C1 segment of cervical spinal cord (tissue), 14 donors: Measurements from ENCODE around the gene PCDH1.
A peak's percentile ranks its signal among the peaks of the same experiment; 100 is the strongest.

Experiments used
- DNase-seq, 14 donors: peaks; one replicate each; lab custom pipeline; 2025; lab: John Stamatoyannopoulos, UW

Gene PCDH1

DNA sequence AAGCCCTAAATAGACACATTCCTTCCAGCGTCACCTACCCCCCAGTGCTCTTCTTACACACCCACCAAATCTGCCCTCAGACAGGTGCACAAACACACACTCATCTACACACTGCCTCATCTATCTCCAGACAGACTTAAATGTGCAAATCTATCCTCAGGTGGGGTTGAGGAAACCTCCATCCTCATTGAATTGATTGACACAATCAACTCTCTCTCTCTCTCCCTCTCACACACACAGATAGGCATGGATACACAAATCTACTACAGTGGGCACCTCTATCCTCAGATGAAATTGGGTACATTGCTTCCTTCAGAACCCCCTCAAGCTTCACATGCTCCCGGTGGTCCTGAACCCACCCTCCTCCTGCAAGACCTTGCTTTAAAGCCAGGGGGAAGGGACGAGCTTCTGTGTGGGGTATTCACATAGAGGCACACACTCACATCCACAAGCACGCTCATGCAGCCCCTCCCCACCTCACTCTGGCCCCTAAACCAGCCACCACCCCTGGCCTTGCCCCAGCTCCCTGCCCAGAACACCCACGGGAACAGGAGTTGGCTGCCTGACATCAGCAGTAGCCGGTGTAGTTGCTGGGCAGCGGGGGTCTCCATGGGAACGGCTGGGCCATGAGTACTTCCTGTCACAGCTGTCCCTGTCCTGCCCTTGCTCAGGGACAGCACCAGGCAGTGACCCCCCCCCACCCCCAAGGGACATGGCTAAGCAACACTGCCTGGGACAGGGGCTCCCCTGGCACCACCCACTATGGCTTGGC, 22.8 kb downstream of the PCDH1 start:
- DNase-seq: peak in 8 of 14 donors; percentile 19 to 79 (median 54)

DNA sequence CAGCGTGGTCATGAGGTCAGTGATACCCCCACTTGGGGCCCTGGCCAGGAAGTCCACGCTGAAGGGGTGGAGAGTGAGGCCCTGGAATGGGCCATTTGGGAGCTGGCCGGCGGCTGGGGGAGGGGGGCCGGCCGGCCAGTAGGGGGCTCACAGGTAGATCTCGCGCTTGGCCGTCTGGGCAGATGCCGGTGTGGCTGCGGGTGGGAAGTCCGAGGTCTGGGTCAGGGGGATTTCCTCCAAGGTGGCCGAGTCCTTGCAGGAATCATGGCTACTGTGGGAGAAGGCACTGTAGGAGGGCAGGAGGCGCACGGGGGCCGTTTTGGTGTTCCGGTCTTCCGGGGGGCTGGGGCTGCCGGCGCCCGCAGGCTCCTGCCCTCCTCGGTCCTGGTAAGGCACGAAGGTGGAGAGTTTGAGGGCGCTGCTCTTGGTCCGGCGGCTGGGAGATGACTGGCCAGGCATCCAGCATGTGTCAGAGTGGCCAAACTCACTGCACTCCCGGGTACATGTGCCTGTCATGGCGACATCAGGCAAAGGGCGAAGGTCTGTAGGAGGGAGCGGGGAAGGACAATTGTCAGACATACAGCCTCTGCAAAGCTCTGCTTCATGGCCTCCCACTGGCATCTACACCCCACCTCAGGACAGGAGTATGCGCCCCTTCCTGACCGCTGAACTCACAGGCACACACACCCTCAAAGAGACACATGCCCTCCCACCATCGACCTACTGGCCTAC, 24.1 kb downstream of the PCDH1 start:
- DNase-seq: no peak

DNA sequence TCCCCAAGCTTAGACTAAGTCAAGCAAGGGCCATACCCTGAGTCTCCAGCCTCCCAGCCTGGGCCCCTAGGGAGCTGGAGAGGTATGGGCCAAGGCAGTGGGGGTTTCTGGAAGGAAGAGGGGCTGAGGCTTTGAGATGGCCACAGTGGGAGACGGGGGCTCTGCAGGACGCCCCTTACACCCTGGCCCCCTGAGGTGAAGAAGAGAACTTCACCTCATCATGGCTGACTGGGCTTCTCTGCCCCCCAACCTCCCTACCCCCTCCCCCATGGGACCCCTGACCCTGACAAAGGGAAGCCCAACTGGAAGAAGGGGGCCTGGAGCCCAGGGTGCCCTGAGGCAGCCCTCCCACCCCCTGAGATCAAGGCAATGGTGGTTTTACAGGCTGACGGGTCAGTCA, 25.8 kb downstream of the PCDH1 start:
- DNase-seq: no peak

DNA sequence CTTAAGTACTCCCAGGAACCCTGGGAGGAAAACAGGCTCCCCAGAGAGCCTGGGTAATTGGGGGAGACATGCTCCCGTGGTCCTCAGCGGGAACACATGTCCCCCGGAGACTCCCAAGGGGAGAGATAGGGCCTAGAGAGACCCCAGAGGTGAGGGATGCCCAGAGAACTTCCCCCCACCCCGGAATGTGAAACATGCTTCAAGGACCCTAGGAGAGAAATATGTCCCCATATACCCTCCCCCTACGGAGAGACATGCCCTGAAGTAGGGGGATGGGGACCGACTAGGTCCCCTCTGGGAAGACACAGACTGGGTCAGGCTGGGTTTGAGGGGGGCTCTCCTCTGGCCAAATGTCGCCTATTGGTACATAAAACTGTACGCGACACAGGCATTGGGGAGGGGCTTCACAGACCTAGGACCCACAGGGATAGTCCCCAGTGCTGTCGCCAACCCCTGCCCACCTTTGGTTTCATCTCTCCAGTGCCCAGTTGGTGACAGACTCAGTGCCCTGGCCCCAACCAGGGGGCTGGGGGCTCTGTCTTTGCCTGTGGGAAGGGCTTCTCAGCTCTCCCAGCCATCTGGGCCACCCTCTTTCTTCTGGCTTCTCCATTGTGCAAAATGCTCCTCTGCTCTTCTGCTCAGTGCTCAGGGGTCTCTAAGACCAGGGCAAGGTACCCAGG, 26.9 kb downstream of the PCDH1 start:
- DNase-seq: no peak

DNA sequence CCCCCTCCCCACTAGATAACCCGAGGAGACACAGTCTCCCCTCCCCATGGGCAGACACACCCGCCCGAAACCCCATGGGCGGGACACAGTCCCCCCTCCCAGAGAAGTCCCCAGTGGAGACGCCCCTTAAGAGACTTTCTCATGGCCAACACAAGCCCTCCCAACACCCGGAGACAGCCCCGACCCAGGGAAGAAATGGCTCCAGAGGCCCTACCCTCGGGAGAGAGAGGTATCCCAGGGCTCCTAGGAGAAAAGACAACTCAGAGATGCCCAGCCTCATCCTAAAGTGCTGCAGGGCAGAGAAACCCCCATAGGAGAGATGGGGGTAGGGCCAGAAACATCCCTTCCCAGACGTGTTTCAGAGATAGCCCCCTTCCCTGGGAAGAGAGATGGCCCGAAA, 27.4 kb downstream of the PCDH1 start:
- DNase-seq: peak in 1 of 14 donors; percentile 24

DNA sequence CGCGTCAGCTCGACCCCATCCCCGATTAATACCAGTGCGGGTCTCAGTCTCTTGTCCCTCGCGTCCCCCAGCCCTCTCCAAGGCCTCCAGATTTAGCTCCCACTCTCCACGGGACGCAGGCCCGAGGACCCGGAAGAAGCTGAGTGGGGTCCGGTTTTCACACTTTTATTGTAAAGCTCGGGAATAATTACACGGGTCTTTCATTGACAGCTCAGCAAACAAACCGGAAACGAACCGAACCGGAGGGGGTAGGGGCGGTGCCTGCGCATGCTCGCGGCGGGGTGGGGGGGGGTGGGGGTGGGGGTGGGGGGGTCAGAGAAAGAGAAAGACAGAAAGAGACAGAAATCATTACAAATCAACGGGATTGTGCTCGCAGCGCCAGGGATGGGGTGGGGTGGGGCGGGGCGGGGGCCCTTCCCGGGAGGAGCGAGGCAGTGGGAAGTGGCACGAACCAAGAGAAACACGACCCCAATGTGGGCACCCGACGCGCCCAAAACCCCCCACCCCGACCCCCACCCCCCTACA, 27.9 kb downstream of the PCDH1 start:
- peak in 11 of 14 donors; percentile 39 to 85 (median 71) for DNase-seq

DNA sequence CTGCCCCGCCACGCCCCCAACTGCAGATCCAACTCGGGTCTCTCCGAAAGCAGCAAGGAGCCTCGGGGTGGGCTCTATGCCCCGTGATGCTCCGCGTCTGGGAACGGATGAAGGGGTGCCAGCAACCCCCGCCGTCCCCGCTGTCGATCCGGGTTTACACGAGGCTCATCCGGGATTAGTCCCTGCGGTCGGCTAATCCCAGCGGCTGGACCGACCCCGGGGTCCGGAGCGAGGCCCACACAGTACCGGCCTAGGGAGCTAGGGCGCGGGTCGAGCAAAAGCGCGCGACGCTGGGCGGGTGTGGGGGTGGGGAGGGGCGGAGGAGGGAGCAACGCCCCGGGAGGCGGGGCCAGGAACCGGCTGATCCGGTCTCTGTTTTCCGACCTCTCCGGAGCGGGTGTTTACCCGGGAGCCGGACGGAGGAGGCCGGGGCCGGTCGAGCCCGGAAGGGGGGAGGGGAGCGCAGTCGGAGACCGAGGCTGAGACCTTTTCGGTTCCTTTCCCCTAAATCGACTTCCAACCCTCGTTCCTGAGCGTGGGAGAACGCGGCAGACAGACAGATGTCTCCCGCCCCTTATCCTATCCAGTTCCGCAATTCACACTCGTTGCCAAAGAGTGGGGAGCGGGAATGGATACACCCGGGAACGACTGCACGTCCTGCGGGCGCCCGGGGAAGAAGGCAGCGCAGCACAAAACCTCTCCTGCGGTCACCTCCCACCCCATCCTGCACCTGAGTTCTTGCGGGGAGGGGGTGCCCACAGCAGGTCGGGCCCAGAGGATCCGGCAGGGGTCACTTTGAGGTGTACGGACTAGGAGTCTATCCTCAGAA, 28.6 kb downstream of the PCDH1 start:
- peak in 13 of 14 donors; percentile 70 to 91 (median 83) for DNase-seq

DNA sequence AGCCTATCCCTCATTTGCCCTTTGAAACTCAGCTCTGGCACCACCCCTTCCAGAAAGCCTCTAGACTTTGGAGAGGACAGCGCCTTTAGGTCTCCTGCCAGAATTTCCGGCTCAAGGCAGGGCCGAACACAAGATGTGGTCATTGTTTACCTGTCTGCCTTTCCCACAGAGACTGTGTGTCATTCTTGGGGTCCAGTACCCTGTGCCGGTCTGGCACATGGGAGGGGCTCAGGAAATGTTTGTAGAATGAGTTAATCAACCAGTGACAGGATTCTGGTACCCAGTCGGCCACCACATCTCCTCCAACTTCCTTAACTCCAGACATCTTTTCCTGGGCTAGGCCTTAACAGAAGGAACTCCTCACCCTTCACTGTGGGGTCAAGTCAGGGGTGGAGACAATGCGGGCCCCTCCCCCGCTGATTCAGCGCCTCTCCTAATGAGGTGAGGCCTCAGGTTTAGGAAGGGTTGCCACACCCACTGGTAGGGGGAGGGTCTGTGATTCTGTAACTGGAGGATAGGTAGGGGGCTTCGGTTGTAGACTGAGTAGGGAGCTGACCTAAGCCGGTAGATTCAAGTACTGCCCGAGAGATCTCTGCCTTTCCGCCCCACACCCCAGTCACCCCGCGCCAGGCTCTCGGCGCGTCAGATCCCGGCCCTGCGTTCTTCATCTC, 29.3 kb downstream of the PCDH1 start:
- DNase-seq: peak in 5 of 14 donors; percentile 17 to 72 (median 57)

DNA sequence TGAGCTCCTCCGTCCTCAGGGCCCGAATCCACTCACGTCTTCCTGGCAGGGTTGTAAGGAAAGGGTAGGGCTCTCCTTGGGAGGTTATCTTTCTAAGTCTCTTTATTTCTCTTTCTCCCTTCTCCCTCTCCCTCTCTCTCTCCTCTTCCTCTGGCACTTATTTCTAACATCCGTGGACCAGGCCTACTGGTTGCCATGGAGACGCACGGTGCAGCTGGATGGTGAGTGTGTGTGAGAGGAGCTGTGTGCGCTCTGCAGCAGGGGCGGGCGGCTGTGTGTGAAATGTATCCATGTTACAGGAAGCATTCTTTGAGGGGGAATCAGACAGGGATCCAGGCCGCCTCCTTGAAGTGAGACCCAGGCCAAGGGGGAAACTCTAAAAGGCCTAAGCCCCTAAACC, 32.2 kb downstream of the PCDH1 start:
- DNase-seq: peak in 10 of 14 donors; percentile 17 to 67 (median 46)

DNA sequence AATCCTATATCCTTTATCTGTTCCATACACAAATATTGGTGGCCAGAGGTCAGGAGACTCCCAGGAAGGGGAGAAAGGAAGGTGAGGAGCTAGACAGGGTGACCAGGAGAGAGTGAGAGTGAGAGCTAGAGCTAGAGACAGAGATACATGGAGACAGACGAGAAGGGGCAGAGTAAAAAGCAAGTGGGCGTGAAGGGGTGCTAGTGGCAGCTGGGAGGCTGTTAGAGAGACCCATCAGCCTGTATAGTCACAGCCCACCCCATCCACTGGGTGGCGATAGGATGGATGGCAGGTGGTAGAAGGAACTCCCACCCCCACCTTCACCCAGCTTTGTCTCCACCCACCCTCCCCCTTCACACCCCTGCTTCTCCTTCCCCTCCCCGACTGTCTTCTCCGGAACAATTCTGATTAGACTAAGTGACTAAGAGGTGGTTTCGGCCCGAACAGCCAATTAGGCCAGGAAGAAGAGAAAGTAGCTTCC, 32.8 kb downstream of the PCDH1 start:
- no peak for DNase-seq

DNA sequence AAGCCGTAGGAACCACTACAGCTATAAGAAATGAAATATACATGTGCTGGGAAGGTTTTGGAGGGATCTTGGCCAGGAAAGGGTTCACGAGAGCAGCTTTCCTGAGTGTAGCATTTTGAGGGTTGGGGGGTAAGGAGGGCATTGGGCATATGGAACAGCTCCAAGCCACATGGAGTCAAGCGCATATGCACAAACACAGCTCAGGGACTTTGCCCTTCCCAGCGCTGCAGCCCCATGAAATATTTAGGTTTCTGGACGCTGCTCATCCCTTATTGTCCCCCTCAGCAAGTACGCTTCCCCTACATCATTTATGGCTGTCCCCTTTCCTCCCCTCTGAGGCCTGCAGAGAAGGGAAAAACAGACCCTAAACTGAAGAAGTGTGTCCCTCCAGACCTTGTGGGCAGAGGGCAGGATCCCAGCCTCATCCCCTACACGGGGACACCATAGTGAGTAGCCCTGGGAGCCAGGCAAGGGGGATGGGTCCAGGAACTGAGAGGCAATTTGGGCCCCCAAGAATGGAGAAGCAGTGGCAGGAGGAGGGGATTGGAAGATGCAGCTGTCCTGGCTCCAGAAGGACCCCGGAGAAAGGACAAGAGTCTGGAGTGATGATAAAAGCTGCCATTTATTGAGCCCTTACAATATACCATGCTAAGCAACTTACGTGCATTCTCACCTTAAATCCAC, 33.7 kb downstream of the PCDH1 start:
- DNase-seq: no peak

DNA sequence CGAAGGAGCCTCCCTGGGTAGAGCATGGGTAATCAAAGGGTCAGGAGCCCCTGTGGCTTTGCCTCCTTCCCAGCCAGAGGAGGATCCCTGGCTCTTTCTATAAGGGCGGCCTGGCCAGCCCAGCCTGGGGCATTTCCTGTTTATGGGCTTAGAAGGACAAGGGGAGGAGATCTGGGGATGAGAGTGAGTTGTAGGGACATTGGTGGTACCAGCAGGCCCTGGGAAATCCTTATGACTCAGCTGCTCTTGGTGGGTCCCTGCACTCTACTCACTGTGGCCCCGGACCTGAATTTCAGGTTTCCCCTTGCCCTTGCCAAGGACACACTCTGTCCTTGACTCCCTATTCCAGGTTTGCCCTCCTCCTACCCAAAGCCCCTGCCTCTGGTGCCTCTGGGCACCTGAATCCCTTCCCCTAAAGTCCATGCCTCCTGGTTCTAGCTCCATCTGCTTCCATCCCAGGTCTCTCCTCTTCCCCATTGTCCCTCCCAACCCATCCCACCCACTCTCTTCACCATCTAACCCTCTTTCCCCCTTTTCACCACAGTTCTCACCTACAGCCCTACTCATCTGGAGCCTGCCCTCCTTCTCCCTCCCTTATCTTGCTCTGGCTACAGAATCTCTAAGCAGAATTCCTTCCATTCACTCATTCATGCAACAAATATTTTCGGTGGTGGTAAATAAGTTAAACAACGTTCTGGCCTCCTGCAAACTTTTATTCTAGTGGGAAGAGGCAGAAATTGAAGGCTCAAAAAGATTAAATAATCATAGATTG, 34.9 kb downstream of the PCDH1 start:
- DNase-seq: no peak

DNA sequence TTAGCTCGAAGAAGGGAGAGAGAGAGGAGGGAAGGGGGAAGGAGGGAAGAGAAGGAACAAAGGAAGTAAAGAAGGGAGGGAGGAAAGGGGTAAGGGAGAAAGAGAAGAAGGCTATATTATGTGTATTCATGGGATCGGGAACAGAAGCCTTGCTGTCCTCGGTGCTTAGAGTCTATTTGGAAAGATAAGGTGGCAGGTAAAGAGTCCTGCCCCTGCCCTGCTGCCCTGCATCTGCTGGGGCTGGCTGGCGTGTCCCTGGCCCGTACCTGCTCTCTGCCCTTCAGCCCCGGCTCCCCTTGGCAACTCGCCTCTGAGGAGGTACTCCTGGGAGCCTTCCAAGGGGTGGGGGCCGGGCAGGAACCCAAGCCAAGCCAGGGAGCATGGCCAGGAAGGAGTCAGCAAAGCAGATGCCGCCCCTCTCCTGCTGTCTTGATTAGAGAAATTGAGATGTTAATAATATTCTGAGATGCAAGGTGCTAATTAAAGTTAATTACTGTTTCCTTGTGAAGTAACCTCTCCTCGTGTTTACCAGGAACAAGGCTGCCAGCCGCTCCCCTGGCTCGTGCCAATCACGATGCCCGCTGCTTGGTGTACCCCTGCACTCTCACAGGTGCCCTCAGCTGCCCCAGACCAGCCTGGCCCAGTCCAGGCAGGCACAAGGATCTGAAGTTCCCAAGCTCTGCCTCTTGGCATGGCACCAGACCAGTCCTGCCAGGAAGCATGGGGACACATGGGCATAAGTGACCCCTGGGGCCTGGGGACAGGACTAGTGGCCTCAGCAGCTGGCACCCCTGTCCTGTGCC, 36.6 kb downstream of the PCDH1 start:
- peak in 2 of 14 donors; percentile 13 to 20 for DNase-seq

DNA sequence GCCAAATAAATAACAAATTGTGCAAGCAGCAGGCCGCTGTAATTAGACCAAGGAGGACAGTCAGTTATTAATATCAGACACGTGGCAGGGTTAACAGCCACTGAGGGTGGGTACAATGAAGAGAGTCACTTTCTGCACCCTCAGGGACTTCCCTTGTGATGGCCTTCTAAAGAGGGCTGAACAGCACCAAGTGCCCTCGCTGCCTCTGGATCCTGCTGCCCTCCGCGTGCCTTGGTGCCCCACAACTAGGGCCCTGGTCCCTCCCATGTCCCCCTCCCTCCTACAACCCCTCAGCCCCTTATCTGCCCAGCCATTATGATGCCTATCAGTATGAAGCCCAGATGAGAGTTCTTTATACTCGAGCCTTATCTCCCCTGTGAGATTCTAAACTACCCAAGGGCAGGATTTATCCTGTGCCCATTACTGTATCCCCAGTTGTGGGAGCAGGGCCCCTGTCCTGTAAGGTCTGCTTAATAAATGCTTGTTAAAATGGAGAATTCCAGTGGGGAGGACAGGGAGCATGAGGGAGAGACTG, 37.3 kb downstream of the PCDH1 start:
- DNase-seq: no peak

DNA sequence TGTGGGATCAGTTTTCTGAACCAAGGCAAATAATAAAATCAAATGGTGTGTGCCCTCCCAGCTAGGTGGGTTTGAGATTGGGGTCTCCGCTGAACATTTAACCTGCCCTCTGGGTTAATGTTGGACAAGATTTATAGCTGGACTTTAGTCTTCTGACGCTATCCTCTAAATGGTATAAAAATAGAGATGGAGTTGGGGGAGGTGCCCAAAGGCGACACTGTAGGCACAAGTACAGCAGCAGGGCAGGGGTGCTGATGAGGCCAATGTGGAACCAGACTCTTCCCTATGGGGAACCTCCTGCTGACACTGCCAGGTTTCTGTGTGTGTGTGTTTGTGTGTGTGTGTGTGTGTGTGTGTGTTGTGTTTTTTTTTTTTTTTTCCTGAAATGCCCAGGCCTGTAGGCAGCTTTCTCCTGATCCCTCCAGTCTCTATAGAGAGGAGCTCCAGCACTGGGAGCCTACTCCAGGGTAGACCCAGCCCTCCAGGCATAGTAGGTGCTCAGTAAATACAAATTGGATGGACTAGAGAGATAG, 37.9 kb downstream of the PCDH1 start:
- DNase-seq: no peak

DNA sequence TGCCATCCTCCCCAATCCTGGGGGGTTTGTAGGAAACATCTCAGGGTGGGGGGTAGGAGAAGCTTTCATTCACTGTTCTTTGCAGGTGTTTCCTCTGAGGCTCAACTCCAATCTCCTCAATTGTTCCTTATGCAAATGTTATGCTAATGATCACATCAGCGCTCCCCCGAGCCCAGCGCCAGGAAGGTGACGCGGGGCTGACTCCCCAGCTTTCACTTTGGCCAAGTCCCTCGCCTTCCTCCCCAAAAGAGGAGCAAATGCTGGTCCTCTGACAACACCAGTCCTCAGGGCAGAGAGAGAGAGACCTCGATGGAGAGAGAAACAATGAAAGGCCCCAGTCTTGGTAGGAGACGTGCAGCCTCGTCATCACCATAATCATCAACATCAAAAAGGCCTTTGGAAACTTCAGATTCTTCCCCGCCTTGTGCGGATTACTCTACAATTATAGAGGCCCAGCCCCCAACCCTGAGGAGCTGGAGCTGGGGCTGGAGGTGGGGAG, 39.1 kb downstream of the PCDH1 start:
- no peak for DNase-seq

DNA sequence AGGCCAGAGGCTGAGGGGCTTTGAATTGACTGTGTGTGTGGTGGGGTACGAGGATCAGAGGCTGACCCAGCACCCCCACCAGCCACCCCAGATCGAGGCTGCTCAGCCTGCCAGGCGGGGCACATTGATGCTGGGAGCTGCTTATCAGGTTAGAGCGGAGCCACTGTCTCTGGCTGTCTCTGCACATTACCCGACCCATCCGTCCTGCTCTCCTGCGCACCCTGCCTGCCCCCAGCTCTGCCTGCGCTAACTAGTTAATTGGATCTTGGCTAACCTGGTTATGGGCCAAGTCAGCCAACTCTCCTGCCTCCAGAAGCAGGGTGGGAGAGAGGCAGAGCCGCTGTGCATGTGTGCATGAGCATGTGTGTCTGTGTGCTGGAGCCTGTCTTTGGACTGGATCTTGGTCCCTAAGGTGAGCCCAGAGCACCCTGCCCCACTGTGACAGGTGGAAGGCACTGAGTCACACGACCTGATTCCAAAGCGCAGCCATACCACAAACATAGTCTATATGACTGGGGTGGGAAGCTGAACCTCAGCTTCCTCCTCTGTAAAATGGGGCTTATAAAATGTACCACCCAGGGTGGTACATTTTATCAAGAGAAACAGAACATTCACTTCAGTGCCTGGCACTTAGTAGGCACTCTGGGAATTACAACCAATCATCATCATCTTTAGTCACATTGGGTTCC, 39.7 kb downstream of the PCDH1 start:
- peak in 1 of 14 donors; percentile 25 for DNase-seq
